ENCODE results near the gene UBE2F. TPM values are rescaled to one million over a fixed set of nuclear protein-coding genes. Genes with fewer than 3 reads are reported as not detected.

UBE2F gene
- polyA plus RNA-seq, 3 donors: 40.1 to 44.0 (median 41.0) TPM

GRCh38 chr2:238083919-238084318 lies 117.1 kb downstream of the UBE2F start:
- no peak for DNase-seq (ENCODE audit: extremely low read depth in 1 of 11, low read depth in 9 of 11, low spot score in 4 of 11)

GRCh38 chr2:238084761-238085160 lies 117.9 kb downstream of the UBE2F start:
- no peak for DNase-seq (ENCODE audit: extremely low read depth in 1 of 11, low read depth in 9 of 11, low spot score in 4 of 11)

GRCh38 chr2:238085899-238086298 lies 119.1 kb downstream of the UBE2F start:
- DNase-seq (ENCODE audit: extremely low read depth in 1 of 11, low read depth in 9 of 11, low spot score in 4 of 11): no peak

GRCh38 chr2:238087211-238087610 lies 120.4 kb downstream of the UBE2F start:
- DNase-seq (ENCODE audit: extremely low read depth in 1 of 11, low read depth in 9 of 11, low spot score in 4 of 11): no peak

GRCh38 chr2:238090887-238091286 lies 124.1 kb downstream of the UBE2F start:
- no peak for DNase-seq (ENCODE audit: extremely low read depth in 1 of 11, low read depth in 9 of 11, low spot score in 4 of 11)

GRCh38 chr2:238091436-238092060 lies 124.7 kb downstream of the UBE2F start:
- DNase-seq (ENCODE audit: extremely low read depth in 1 of 11, low read depth in 9 of 11, low spot score in 4 of 11): no peak

Other genes with a start within 250 kb of the UBE2F start
- under 1 TPM; 0.53 to 0.70 (median 0.56) TPM for gene RBM44, start 168.2 kb upstream of the UBE2F start, polyA plus RNA-seq (ENCODE audit: insufficient read length in 3 of 3)
- gene RAMP1, start 107.4 kb upstream of the UBE2F start, polyA plus RNA-seq (ENCODE audit: insufficient read length in 3 of 3): 1 to 10 TPM; 2.3 to 4.5 (median 3.5) TPM
- 10 to 100 TPM; 25.2 to 30.8 (median 27.7) TPM for gene SCLY, start 94.0 kb downstream of the UBE2F start, polyA plus RNA-seq (ENCODE audit: insufficient read length in 3 of 3)
- 1 to 10 TPM; 1.9 to 4.5 (median 2.7) TPM for gene ESPNL, start 133.3 kb downstream of the UBE2F start, polyA plus RNA-seq (ENCODE audit: insufficient read length in 3 of 3)
- gene KLHL30, start 171.7 kb downstream of the UBE2F start, polyA plus RNA-seq (ENCODE audit: insufficient read length in 3 of 3): under 1 TPM; 0.34 to 0.94 (median 0.45) TPM
- 10 to 100 TPM in 1 of 3 donors, 1 to 10 TPM in 2; 8.6 to 10.2 (median 8.9) TPM for gene ERFE, start 192.0 kb downstream of the UBE2F start, polyA plus RNA-seq (ENCODE audit: insufficient read length in 3 of 3)
- gene ILKAP, start 236.7 kb downstream of the UBE2F start, polyA plus RNA-seq (ENCODE audit: insufficient read length in 3 of 3): 10 to 100 TPM; 42.5 to 53.3 (median 47.0) TPM

Data from renal cortex interstitium (tissue), 11 donors.